ENCODE data around the gene TRAPPC14.

TRAPPC14 gene

GRCh38 chr7:100126239-100126930 lies 32.1 kb downstream of the TRAPPC14 start:
- TF ChIP-seq FOXA1 (IDR thresholded peaks at IDR 0.05), result no peak
- no peak for TF ChIP-seq SUZ12 (IDR thresholded peaks at IDR 0.05)
- TF ChIP-seq L3MBTL2 (conservative IDR thresholded peaks at IDR 0.05), result no peak
- no peak; the same call in 1 of the 2 replicates for TF ChIP-seq ZNF384 (IDR thresholded peaks at IDR 0.05)
- no peak for TF ChIP-seq ARNT (IDR thresholded peaks at IDR 0.05)
- no peak for TF ChIP-seq NFRKB (IDR thresholded peaks at IDR 0.05)
- no peak for TF ChIP-seq FOXK2 (IDR thresholded peaks at IDR 0.05)
- DNase-seq (ENCODE audit: extremely low spot score), result no peak
- POLR2A ChIA-PET, result interaction anchor here (0.6 to 6.0 kb wide), 13 partner anchors 12 to 301 kb away, joined by 3 to 80 read pairs (median 3); partner anchors contain the start of genes AP4M1, GJC3, MCM7 and TRIM4
- CTCF ChIA-PET, result interaction anchor here (1.7 kb wide), 1 partner anchor 147 kb away, joined by 3 read pairs; no protein-coding TSS in a partner anchor

- DNase-seq (ENCODE audit: extremely low spot score), result no peak
- TF ChIP-seq BHLHE40 (IDR thresholded peaks at IDR 0.05; ENCODE audit: borderline replicate concordance) (no peak), FOXK2 (IDR thresholded peaks at IDR 0.05) (no peak), TARDBP (IDR thresholded peaks at IDR 0.05) (no peak), ZNF384 (IDR thresholded peaks at IDR 0.05) (no peak), FOXA1 (IDR thresholded peaks at IDR 0.05) (no peak), FOXM1 (IDR thresholded peaks at IDR 0.05; ENCODE audit: borderline replicate concordance) (no peak), L3MBTL2 (conservative IDR thresholded peaks at IDR 0.05) (no peak), HDGF (IDR thresholded peaks at IDR 0.05; ENCODE audit: borderline replicate concordance) (no peak), ARNT (IDR thresholded peaks at IDR 0.05) (no peak), SUZ12 (IDR thresholded peaks at IDR 0.05) (no peak), ELF4 (IDR thresholded peaks at IDR 0.05) (no peak), NFRKB (IDR thresholded peaks at IDR 0.05) (no peak), LEF1 (IDR thresholded peaks at IDR 0.05; ENCODE audit: borderline replicate concordance) (no peak)
- TF ChIP-seq, protein P1, sequence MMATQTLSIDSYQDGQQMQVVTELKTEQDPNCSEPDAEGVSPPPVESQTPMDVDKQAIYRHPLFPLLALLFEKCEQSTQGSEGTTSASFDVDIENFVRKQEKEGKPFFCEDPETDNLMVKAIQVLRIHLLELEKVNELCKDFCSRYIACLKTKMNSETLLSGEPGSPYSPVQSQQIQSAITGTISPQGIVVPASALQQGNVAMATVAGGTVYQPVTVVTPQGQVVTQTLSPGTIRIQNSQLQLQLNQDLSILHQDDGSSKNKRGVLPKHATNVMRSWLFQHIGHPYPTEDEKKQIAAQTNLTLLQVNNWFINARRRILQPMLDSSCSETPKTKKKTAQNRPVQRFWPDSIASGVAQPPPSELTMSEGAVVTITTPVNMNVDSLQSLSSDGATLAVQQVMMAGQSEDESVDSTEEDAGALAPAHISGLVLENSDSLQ (IDR thresholded peaks at IDR 0.05), result no peak
- ChIA-PET POLR2A (interaction anchor here (0.6 to 6.0 kb wide), 5 partner anchors 17 to 42 kb away, joined by 3 to 80 read pairs (median 4); partner anchors contain the start of genes AP4M1 and MCM7), CTCF (interaction anchor here (1.0 kb wide), 1 partner anchor 17 kb away, joined by 3 read pairs; no protein-coding TSS in a partner anchor)
Observed at GRCh38 chr7:100124301-100125230, 34.0 kb downstream of the TRAPPC14 start.

- POLR2A ChIA-PET, result interaction anchor here (1.1 to 6.0 kb wide), 2 partner anchors 20 to 307 kb away, joined by 3 to 80 read pairs; partner anchors contain the start of genes AP4M1 and MCM7
- no peak for DNase-seq (ENCODE audit: extremely low spot score)
- no peak for TF ChIP-seq FOXM1 (IDR thresholded peaks at IDR 0.05; ENCODE audit: borderline replicate concordance)
- CTCF ChIA-PET, result no interaction called here
Observed at GRCh38 chr7:100122568-100122967, 36.0 kb downstream of the TRAPPC14 start.

- DNase-seq (ENCODE audit: extremely low spot score), result no peak
- CTCF ChIA-PET, result no interaction called here
- POLR2A ChIA-PET, result interaction anchor here (1.1 to 6.0 kb wide), 2 partner anchors 20 to 307 kb away, joined by 3 to 80 read pairs; partner anchors contain the start of genes AP4M1 and MCM7
- TF ChIP-seq NFRKB (IDR thresholded peaks at IDR 0.05) (no peak), HDGF (IDR thresholded peaks at IDR 0.05; ENCODE audit: borderline replicate concordance) (no peak), ELF4 (IDR thresholded peaks at IDR 0.05) (no peak), ARNT (IDR thresholded peaks at IDR 0.05) (no peak), SP1 (IDR thresholded peaks at IDR 0.05) (no peak), TARDBP (IDR thresholded peaks at IDR 0.05) (no peak), BHLHE40 (IDR thresholded peaks at IDR 0.05; ENCODE audit: borderline replicate concordance) (no peak), ZNF384 (IDR thresholded peaks at IDR 0.05) (no peak), CTBP1 (IDR thresholded peaks at IDR 0.05; ENCODE audit: borderline replicate concordance) (no peak), L3MBTL2 (conservative IDR thresholded peaks at IDR 0.05) (no peak), FOXA1 (IDR thresholded peaks at IDR 0.05) (no peak), FOXK2 (IDR thresholded peaks at IDR 0.05) (no peak), LEF1 (IDR thresholded peaks at IDR 0.05; ENCODE audit: borderline replicate concordance) (no peak), FOXM1 (IDR thresholded peaks at IDR 0.05; ENCODE audit: borderline replicate concordance) (no peak)
- TF ChIP-seq, protein P1 (IDR thresholded peaks at IDR 0.05), result no peak
Observed at GRCh38 chr7:100122067-100122466, 36.5 kb downstream of the TRAPPC14 start.

GRCh38 chr7:100120733-100121036 lies 37.8 kb downstream of the TRAPPC14 start:
- POLR2A ChIA-PET, result interaction anchor here (1.1 to 2.0 kb wide), 2 partner anchors 19 to 38 kb away, joined by 4 to 39 read pairs; partner anchors contain the start of genes AP4M1 and MCM7
- no peak for DNase-seq (ENCODE audit: extremely low spot score)

More at GRCh38 chr7:100120733-100121036, 37.8 kb downstream of the TRAPPC14 start:
- CTCF ChIA-PET, result interaction anchor here (0.9 to 1.2 kb wide), 2 partner anchors 10 to 38 kb away, joined by 3 to 4 read pairs; no protein-coding TSS in a partner anchor
- TF ChIP-seq L3MBTL2 (conservative IDR thresholded peaks at IDR 0.05) (no peak), FOXK2 (IDR thresholded peaks at IDR 0.05) (no peak), FOXA1 (IDR thresholded peaks at IDR 0.05) (no peak), HDGF (IDR thresholded peaks at IDR 0.05; ENCODE audit: borderline replicate concordance) (no peak), SP1 (IDR thresholded peaks at IDR 0.05) (no peak), BHLHE40 (IDR thresholded peaks at IDR 0.05; ENCODE audit: borderline replicate concordance) (no peak), NFRKB (IDR thresholded peaks at IDR 0.05) (no peak), ARNT (IDR thresholded peaks at IDR 0.05) (no peak), CTBP1 (IDR thresholded peaks at IDR 0.05; ENCODE audit: borderline replicate concordance) (no peak), LEF1 (IDR thresholded peaks at IDR 0.05; ENCODE audit: borderline replicate concordance) (no peak), ELF4 (IDR thresholded peaks at IDR 0.05) (no peak), FOXM1 (IDR thresholded peaks at IDR 0.05; ENCODE audit: borderline replicate concordance) (no peak), SUZ12 (IDR thresholded peaks at IDR 0.05) (no peak), TARDBP (IDR thresholded peaks at IDR 0.05) (no peak), ZNF384 (IDR thresholded peaks at IDR 0.05) (no peak)
- TF ChIP-seq, protein P1 (IDR thresholded peaks at IDR 0.05), result no peak
